GM23338 (cell line): Measurements from ENCODE around the gene PEPD. TPM values are rescaled to one million over a fixed set of nuclear protein-coding genes. Genes with fewer than 3 reads are reported as not detected.

Source experiments
- ATAC-seq: fragments of 200-7000 bp; cut with Tn5 transposase; 3 replicates; pipeline ENCODE4 v1.9.1; 2020
- DNase-seq: peaks from one replicate; pipeline ENCODE4 v3.0.0-alpha.2; 2015; ENCODE audit warnings: low spot score
- H2AFZ ChIP-seq: fragments of 200-600 bp; sonication (generic); 2 replicates; pipeline ENCODE4 v1.8.0; 2016; ENCODE audit warnings: antibody characterized with exemption, mild to moderate bottlenecking, moderate library complexity
- H3F3A ChIP-seq: fragments of 200-600 bp; sonication (generic); replicated peaks from 2 replicates; pipeline ENCODE4 v1.8.0; 2017; ENCODE audit warnings: antibody characterized with exemption, mixed run types, low read depth
- H3K27ac ChIP-seq: fragments of 200-600 bp; sonication (generic); 2 replicates; pipeline ENCODE4 v1.6.1; 2016; ENCODE audit warnings: low read depth
- H3K27me3 ChIP-seq: fragments of 200-600 bp; sonication (generic); 2 replicates; pipeline ENCODE4 v1.8.0; 2016; ENCODE audit warnings: mild to moderate bottlenecking, mixed run types, moderate library complexity; ENCODE audit not compliant: insufficient read depth
- H3K36me3 ChIP-seq: fragments of 200-600 bp; sonication (generic); 2 replicates; pipeline ENCODE4 v1.8.0; 2016; ENCODE audit warnings: mild to moderate bottlenecking; ENCODE audit not compliant: insufficient read depth
- H3K4me1 ChIP-seq: fragments of 200-600 bp; sonication (generic); 2 replicates; pipeline ENCODE4 v1.8.0; 2016; ENCODE audit warnings: mild to moderate bottlenecking, moderate library complexity; ENCODE audit not compliant: insufficient read depth
- H3K4me2 ChIP-seq: fragments of 200-600 bp; sonication (generic); 2 replicates; pipeline ENCODE4 v1.7.1; 2017; ENCODE audit warnings: mixed run types
- H3K4me3 ChIP-seq: fragments of 200-600 bp; sonication (generic); 2 replicates; pipeline ENCODE4 v1.6.1; 2016; ENCODE audit warnings: mixed run types
- H3K79me2 ChIP-seq: fragments of 200-600 bp; sonication (generic); replicated peaks from 2 replicates; pipeline ENCODE4 v1.8.0; 2017; ENCODE audit warnings: mild to moderate bottlenecking; ENCODE audit not compliant: insufficient read depth
- H3K9me2 ChIP-seq: fragments of 200-600 bp; sonication (generic); 2 replicates; pipeline ENCODE4 v1.8.0; 2017; ENCODE audit not compliant: insufficient read depth
- H4K20me1 ChIP-seq: fragments of 200-600 bp; sonication (generic); replicated peaks from 2 replicates; pipeline ENCODE4 v1.8.0; 2017; ENCODE audit warnings: mild to moderate bottlenecking; ENCODE audit not compliant: insufficient read depth
- H3K27ac Mint-ChIP-seq: 2 replicates; pipeline ENCODE4 v1.8.0; 2020; ENCODE audit warnings: inconsistent platforms, mild to moderate bottlenecking, moderate library complexity, mixed read lengths
- H3K27me3 Mint-ChIP-seq: 3 replicates; pipeline ENCODE4 v1.8.0; 2022; ENCODE audit warnings: low read depth, mild to moderate bottlenecking, moderate library complexity, mixed read lengths, inconsistent platforms; ENCODE audit not compliant: insufficient read depth, poor library complexity
- H3K36me3 Mint-ChIP-seq: 3 replicates; pipeline ENCODE4 v1.8.0; 2021; ENCODE audit warnings: low read depth, mild to moderate bottlenecking, inconsistent platforms, moderate library complexity, mixed read lengths
- H3K4me1 Mint-ChIP-seq: 3 replicates; pipeline ENCODE4 v1.8.0; 2020; ENCODE audit warnings: mild to moderate bottlenecking, inconsistent platforms, mixed read lengths
- H3K4me3 Mint-ChIP-seq: 3 replicates; pipeline ENCODE4 v1.8.0; 2021; ENCODE audit warnings: moderate library complexity, mild to moderate bottlenecking, inconsistent platforms, mixed read lengths
- H3K9me3 Mint-ChIP-seq: 3 replicates; pipeline ENCODE4 v1.8.0; 2020; ENCODE audit warnings: moderate library complexity, mild to moderate bottlenecking, inconsistent platforms, mixed read lengths
- CREB1 ChIP-seq: fragments of 250-450 bp; sonication (Bioruptor Pico); IDR thresholded peaks from 2 replicates; pipeline ENCODE4 v1.5.0; 2020; ENCODE audit warnings: low read depth, mild to moderate bottlenecking, moderate library complexity
- EZH2phosphoT487 ChIP-seq: fragments of 200-600 bp; sonication (generic); IDR thresholded peaks from one replicate; pipeline ENCODE4 v1.8.1; 2018; ENCODE audit warnings: antibody characterized with exemption; ENCODE audit not compliant: unreplicated experiment
- NANOG ChIP-seq: IDR thresholded peaks from 2 replicates; pipeline ENCODE4 v1.6.1; 2016; ENCODE audit warnings: antibody characterized with exemption, borderline replicate concordance
- STAT1 ChIP-seq: IDR thresholded peaks from one replicate; pipeline ENCODE4 v1.6.1; 2016; ENCODE audit warnings: antibody characterized with exemption; ENCODE audit not compliant: unreplicated experiment
- ZNF114 ChIP-seq: fragments of 250-450 bp; sonication (Bioruptor Pico); IDR thresholded peaks from 2 replicates; pipeline ENCODE4 v1.5.0; 2020; ENCODE audit warnings: mild to moderate bottlenecking, moderate library complexity
- ZNF331 ChIP-seq: fragments of 250-450 bp; sonication (Bioruptor Pico); IDR thresholded peaks from 2 replicates; pipeline ENCODE4 v1.5.0; 2020; ENCODE audit warnings: low read depth, mild to moderate bottlenecking, moderate library complexity
- polyA plus RNA-seq: library from polyadenylated mRNA; unstranded; fragments of >200 nt; fragmentation: Nextera tagmentation; extraction: Ambion mirVana; gene quantifications from 2 replicates; pipeline ENCODE4 v1.2.1, GENCODE V29; 2016
- total RNA-seq: library from RNA; depleted of rRNA; stranded (reverse); fragments of >200 nt; shearing (Covaris generic); gene quantifications from 2 replicates; pipeline ENCODE4 v1.2.3, GENCODE V29; 2014
- TF ChIP-seq, protein P1 (sequence below): IDR thresholded peaks from one replicate; pipeline ENCODE4 v1.6.1; 2018; ENCODE audit warnings: antibody characterized with exemption; ENCODE audit not compliant: unreplicated experiment
- TF ChIP-seq, protein P2 (sequence below): IDR thresholded peaks from 2 replicates; pipeline ENCODE4 v1.6.1; 2016; ENCODE audit warnings: antibody characterized with exemption
- TF ChIP-seq, protein P3 (sequence below), 2 experiments: fragments of 200-600 bp in 1 of 2; sonication (generic) in 1 of 2; conservative IDR thresholded peaks; 2 replicates each; pipeline versions ENCODE4 v1.5.1 to v1.6.1; 2016 to 2017; ENCODE audit warnings: antibody characterized with exemption in 2 of 2, low read depth in 2 of 2, mild to moderate bottlenecking in 2 of 2, moderate library complexity in 1 of 2

The PEPD gene
- total and polyA plus RNA-seq, 2 experiments from 2014 or later: 81.7 to 89.2 TPM

DNA sequence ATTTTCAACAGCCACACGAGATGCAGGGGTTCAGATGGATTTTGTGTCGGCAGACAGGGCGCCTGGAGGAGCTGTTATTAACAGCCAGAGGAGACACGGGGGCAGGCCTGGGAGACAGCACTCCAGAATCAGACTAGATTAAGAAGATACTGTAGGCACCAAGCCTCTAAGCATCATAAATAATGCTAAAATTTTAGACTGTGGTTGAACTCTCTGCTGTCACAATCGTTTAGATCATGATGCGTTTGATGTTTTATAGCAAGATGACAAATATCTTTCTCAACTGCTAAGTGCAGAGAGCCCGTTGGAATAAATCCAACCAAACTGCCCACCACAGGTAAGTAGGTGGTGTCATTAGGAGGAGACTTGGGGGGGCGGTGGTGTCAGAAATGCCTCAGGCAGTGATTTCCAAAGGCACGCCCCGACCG lies 84.2 kb downstream of the PEPD start (continued):
- TF ChIP-seq, protein P1, sequence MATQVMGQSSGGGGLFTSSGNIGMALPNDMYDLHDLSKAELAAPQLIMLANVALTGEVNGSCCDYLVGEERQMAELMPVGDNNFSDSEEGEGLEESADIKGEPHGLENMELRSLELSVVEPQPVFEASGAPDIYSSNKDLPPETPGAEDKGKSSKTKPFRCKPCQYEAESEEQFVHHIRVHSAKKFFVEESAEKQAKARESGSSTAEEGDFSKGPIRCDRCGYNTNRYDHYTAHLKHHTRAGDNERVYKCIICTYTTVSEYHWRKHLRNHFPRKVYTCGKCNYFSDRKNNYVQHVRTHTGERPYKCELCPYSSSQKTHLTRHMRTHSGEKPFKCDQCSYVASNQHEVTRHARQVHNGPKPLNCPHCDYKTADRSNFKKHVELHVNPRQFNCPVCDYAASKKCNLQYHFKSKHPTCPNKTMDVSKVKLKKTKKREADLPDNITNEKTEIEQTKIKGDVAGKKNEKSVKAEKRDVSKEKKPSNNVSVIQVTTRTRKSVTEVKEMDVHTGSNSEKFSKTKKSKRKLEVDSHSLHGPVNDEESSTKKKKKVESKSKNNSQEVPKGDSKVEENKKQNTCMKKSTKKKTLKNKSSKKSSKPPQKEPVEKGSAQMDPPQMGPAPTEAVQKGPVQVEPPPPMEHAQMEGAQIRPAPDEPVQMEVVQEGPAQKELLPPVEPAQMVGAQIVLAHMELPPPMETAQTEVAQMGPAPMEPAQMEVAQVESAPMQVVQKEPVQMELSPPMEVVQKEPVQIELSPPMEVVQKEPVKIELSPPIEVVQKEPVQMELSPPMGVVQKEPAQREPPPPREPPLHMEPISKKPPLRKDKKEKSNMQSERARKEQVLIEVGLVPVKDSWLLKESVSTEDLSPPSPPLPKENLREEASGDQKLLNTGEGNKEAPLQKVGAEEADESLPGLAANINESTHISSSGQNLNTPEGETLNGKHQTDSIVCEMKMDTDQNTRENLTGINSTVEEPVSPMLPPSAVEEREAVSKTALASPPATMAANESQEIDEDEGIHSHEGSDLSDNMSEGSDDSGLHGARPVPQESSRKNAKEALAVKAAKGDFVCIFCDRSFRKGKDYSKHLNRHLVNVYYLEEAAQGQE: no peak
- TF ChIP-seq EZH2phosphoT487: no peak
- TF ChIP-seq, protein P2, sequence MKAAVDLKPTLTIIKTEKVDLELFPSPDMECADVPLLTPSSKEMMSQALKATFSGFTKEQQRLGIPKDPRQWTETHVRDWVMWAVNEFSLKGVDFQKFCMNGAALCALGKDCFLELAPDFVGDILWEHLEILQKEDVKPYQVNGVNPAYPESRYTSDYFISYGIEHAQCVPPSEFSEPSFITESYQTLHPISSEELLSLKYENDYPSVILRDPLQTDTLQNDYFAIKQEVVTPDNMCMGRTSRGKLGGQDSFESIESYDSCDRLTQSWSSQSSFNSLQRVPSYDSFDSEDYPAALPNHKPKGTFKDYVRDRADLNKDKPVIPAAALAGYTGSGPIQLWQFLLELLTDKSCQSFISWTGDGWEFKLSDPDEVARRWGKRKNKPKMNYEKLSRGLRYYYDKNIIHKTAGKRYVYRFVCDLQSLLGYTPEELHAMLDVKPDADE: no peak
- TF ChIP-seq, protein P3, sequence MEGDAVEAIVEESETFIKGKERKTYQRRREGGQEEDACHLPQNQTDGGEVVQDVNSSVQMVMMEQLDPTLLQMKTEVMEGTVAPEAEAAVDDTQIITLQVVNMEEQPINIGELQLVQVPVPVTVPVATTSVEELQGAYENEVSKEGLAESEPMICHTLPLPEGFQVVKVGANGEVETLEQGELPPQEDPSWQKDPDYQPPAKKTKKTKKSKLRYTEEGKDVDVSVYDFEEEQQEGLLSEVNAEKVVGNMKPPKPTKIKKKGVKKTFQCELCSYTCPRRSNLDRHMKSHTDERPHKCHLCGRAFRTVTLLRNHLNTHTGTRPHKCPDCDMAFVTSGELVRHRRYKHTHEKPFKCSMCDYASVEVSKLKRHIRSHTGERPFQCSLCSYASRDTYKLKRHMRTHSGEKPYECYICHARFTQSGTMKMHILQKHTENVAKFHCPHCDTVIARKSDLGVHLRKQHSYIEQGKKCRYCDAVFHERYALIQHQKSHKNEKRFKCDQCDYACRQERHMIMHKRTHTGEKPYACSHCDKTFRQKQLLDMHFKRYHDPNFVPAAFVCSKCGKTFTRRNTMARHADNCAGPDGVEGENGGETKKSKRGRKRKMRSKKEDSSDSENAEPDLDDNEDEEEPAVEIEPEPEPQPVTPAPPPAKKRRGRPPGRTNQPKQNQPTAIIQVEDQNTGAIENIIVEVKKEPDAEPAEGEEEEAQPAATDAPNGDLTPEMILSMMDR (conservative IDR thresholded peaks at IDR 0.05; ENCODE audit: low read depth in 2 of 2): no peak
- TF ChIP-seq ZNF114: no peak

DNA sequence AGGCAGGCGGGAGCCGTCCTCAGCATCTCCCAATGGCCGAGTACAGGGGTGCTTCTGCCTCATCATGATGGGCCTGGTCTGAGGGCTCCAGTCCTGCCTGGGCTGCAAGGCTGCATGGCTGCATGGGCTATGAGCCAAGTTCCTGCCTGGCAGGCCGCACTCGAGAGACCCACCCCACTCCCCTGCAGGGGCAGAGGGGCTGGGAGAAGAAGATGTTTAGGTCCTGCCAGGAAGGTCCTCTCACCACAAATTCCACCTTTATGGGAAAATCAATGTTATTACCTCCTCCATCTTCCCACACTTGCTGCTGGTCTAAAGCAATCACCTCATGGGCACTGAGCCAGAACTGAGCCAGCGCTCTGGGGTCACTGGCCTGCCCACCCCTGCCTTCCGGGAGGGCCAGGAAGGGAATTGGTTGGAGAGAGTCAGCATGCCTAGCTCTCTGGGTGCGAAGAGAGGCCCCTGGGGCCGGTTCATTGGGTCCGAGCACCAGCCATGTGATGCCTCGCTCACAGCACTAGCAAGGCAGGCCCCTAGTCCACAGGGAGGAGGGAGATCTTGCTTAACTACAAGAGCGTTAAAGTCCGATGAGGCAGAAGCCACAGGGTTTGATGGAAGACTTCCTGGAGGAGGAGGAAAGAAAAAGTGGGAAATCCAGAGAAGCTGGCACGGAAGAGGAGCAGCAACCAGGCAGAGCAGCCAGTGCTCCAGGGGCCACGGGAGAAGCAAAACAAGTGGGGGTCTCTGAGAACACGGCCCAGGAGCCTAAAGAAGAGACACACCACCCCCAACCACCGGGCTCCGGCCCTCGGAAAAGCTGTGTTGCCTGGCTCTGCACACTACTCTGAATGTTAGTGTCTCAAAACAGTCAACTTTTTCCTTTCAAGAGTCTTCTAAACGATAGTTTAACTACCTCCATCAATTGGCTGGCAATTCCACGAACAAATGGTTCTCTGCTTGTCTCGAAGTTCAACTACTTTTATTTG lies 84.9 kb downstream of the PEPD start:
- Histone ChIP-seq H4K20me1 (no peaks in the 10 kb centered on the region), H3K27ac (no peak overlapping the region), H3K36me3 (no peaks in the 10 kb centered on the region), H3K4me1 (no peaks in the 10 kb centered on the region), H3K9me2 (no peaks in the 10 kb centered on the region), H3F3A (no peaks in the 10 kb centered on the region), H3K4me2 (no peak overlapping the region), H3K4me3 (no peak overlapping the region), H3K27me3 (no peaks in the 10 kb centered on the region), H2AFZ (no peak overlapping the region), H3K79me2 (no peaks in the 10 kb centered on the region)
- DNase-seq (no peak), ATAC-seq (no peak)
- H3K36me3 Mint-ChIP-seq: no peaks in the 10 kb centered on the region; the same call in 2 of the 3 replicates
- no peak overlapping the region for H3K4me3 Mint-ChIP-seq
- no peak overlapping the region for H3K27ac Mint-ChIP-seq
- H3K9me3 Mint-ChIP-seq: no peaks in the 10 kb centered on the region
- no peak for TF ChIP-seq STAT1
- no peak for TF ChIP-seq CREB1 (CRISPR knock-in tag)
- TF ChIP-seq ZNF331 (CRISPR knock-in tag): no peak
- TF ChIP-seq NANOG: no peak
- TF ChIP-seq, protein P2: no peak
- no peaks in the 10 kb centered on the region; the same call in 2 of the 3 replicates for H3K4me1 Mint-ChIP-seq
- H3K27me3 Mint-ChIP-seq: peaks cover 8% of the 10 kb centered on the region
